ENCODE measurements around the gene ZNF618.
"Not testable (repeated sequence)": the region's sequence is repeated elsewhere in the genome, so short reads cannot be mapped to it uniquely, and the experiment has no call there.

ZNF618 gene

DNA sequence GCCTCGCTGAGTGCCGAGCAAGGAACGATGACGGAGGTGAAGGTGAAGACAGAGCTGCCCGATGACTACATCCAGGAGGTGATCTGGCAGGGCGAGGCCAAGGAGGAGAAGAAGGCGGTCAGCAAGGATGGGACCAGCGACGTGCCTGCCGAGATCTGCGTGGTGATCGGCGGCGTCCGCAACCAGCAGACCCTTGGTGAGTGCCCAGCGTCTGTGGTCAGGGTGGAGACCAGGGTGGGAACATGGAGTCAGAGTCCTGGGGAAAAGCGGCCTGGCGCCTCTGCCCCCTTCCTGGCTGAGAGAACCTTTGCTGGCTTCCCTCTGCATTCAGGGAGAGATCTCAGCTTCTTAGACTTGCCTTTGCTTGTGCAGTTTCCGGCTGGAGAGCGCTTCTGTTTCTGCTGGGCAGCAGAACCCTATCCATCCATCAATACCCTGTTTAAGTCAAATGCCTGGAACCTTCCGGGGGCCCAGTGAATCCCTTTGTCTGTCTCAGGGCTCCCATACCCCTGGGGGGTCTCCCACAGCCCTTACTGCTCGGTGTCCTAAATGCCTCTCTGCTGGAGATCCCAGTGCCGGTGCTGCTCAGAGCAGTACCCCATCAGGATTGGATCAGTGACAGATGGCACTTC is 112.4 kb downstream of the ZNF618 start:
- no peak for DNase-seq (ENCODE audit: low read depth, low spot score)

DNA sequence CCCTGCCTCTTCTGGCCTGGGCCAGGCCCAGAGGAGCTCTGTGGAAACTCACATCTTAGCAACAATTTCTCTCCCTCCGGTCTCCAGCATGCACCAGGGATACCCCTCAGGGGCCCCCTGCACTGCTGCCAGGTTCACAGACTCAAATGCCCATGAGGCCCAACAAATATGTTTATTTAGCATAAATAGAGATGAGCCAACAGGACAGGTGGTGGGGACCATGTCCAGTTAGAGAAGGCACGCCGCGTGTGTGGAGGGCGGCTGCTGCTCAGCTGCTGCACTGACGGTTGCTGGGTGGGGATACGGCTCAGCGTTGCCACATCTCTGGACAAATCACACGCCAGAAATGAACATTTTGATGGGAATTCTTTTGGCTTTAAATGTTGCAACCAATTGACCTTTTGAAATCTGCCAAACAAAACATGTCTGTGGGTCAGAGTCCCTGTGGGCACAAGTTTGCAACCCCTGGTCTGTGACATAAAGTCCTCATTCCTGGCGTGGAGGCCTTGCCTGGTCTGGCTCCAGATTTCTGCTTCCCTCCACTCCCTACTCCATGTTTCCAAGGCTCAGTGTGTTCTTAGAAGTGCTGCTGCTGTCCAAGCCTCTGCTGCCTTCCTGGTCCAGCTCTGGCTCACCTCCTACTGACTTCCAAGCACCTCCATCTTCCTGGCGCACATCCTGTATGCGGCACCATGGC is 113.1 kb downstream of the ZNF618 start:
- no peak for DNase-seq (ENCODE audit: low read depth, low spot score)

GRCh38 chr9:113989714-113990569 is 113.8 kb downstream of the ZNF618 start:
- DNase-seq (ENCODE audit: low read depth, low spot score): no peak

- DNase-seq (ENCODE audit: low read depth, low spot score): no peak
These were observed 114.4 kb downstream of the ZNF618 start for GRCh38 chr9:113990570-113990907.

- DNase-seq (ENCODE audit: low read depth, low spot score): no peak
These were observed 114.9 kb downstream of the ZNF618 start for GRCh38 chr9:113990975-113991471.

DNA sequence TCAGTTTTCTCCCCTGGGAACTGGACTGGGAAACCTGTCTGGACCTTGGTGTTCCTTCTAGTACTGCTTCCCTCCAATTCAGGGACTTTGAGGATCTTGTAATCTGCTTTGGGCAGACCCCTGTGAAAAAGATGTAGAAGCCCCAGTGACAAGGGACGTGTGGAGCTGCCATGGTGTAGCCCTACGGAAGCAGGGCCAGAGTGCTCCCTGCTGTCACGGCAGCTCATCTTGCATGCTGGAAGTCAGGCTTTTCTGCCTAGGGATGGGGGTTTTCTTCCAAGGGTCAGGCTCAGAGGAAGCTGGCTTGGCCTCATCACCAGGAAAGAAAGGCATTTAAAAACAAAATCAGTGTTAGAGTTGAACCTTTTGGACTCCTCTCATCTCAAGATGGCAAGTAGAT is 115.6 kb downstream of the ZNF618 start:
- no peak for DNase-seq (ENCODE audit: low read depth, low spot score)

DNA sequence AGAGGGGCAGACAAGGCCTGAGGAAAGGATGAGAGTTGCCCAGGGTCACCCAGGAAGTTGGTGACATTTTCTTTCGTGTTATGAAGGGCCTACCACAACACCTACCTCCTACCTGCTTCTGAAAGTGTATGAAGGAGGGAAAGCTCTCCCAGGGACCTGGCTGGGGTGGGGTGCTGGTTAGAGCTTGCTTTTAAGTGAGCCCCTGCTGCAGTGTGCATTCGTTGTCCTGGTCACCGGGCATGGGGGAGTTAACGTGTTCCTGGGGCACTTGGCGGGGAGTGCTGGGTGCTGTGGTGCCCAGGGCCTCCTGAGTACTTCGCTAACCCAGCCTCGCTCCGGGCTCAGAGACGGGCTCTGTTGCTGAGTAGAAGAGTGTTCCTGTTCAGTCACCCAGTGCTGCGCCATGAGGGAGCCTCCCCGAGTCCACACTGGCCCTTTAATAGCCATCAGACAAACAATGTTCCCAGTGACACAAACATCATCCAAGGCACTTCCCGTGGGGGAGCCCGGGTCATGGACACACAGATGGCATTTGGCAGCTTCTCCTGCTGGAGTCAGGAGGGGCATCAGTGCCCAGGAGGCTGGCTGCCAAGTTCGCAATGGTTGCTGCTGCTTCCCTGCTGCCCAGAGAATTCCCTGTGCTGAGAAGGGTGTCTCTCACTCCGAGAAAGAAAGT is 116.3 kb downstream of the ZNF618 start:
- DNase-seq (ENCODE audit: low read depth, low spot score): no peak

DNA sequence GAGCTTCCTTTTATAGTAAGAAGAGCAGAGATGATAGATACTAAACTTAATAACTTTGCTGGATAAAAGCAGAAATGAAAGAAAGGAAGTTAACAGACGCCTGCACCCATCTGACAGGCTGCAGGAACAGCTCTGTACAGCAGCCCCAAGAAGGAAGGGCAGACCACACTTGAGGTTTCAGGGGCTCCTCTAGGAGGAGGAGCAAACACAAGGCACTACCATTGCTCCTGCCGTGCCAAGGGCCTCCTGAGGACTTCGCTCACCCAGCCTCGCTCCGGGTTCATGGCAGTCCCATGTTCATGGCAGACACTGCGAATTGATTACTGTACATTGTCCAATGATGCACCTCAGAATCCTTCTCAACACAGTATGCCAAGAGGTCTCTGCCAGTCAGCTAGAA is 116.9 kb downstream of the ZNF618 start:
- DNase-seq (ENCODE audit: low read depth, low spot score): no peak

- DNase-seq (ENCODE audit: low read depth, low spot score): no peak
These were observed 117.9 kb downstream of the ZNF618 start for GRCh38 chr9:113993838-113994540.

DNA sequence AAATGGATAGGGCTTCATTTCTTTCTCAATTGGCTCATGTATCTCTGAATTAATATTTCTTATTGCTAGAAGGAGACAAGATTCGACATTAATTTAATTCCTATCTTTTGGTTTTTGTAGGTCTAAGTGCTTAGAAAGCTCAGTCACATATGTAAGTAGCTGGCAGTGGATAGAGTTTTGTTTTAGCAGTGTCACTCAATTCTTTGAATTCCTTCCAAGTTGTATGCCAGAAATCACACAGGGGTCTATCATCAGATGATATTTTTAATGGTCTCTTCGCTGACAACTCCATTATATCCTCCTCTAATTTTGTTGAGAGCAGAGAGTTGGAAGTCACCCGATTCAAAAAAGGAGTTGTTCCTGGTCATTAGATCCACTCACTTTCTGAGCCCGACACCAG is 119.3 kb downstream of the ZNF618 start:
- no peak for DNase-seq (ENCODE audit: low read depth, low spot score)

DNA sequence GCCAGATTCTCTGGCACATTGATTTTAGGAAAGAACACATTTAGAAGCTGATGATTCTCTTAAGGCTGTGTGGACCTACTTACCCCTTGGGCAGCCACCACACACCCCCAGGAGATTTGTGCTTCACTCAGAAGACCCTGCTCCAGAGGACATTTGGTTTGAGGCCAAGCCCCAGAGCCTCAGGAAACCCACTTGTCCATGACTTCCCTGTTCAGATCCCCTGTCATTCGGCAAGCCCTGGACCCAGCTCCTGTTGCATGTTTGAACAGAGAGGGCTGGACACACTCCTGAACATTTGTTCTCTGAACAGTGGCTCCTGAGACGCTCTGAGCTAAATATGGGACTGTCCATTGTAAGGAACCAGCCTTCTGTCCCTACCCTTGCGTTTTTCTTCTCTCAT is 119.9 kb downstream of the ZNF618 start:
- no peak for DNase-seq (ENCODE audit: low read depth, low spot score)

DNA sequence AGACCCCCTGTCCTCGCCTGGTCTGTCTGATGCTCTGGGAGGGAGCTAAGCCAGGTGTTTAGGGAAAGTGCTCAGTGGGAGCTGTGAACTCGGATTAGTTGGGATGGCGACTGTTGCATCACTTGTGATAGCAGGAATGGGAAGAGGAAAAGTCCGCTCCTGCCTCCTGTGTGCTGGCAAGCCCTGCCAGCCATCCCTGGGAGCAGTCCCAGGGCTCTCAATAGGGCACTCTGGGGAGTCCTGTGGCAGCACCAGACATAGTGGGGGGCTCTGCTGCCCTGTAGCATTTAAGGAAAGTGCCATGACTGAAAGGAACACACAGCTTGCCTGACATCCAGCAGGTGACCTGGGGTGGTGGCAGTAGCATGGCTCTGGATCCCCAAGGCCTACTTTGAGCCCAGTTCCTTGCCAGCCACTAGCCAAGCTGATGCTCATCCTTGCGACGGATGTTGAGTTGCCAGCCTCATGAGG is 120.5 kb downstream of the ZNF618 start:
- no peak for DNase-seq (ENCODE audit: low read depth, low spot score)

- DNase-seq (ENCODE audit: low read depth, low spot score): not testable (repeated sequence)
These were observed 121.0 kb downstream of the ZNF618 start for GRCh38 chr9:113997064-113997463.

GRCh38 chr9:113997610-113998009 is 121.5 kb downstream of the ZNF618 start:
- DNase-seq (ENCODE audit: low read depth, low spot score): no peak

- no peak for DNase-seq (ENCODE audit: low read depth, low spot score)
These were observed 122.0 kb downstream of the ZNF618 start for GRCh38 chr9:113998114-113998513.

DNA sequence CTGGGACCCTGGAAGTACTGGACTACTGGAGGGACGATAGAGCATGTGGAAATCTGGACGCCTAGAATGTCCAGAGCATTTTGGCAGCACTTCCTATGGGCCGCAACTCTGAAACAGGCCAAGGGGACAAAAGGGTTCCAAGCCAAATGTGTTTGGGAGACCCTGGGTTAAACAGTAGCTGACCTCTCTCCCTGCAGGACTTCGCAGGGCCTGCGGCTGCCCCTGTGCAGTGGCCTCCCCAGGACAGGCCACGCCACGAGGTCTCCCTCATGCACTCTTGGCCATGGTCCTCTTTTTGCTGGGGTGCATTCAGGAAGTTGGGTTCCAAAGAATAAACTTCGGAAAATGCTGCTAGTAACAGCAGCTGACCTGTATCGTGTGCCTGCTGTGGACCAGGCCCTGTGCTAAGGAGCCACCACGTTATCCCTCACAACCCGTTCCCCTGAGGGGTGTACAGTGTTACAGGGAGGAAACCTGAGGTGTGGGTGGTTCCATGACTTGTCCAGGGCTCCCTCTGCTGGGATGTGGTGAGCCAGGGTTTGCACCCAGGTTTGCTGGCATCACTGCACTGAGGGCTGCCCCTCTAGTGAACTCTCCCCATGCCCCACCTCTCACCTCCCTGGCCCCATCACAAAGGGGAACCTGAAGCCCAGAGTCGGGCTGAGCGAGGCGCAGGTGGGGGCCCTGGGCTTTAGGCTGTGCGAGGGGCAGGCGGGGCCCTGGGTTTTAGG is 122.6 kb downstream of the ZNF618 start:
- no peak for DNase-seq (ENCODE audit: low read depth, low spot score)

- no peak for DNase-seq (ENCODE audit: low read depth, low spot score)
These were observed 123.3 kb downstream of the ZNF618 start for GRCh38 chr9:113999256-114000062.

GRCh38 chr9:114000063-114000454 is 124.0 kb downstream of the ZNF618 start:
- no peak for DNase-seq (ENCODE audit: low read depth, low spot score)

GRCh38 chr9:114000671-114001409 is 124.7 kb downstream of the ZNF618 start:
- DNase-seq (ENCODE audit: low read depth, low spot score): no peak

Data from smooth muscle cell of the brain vasculature (primary cell).